ENCODE data around the gene TMEM190. TPM values are rescaled to one million over a fixed set of nuclear protein-coding genes. Genes with fewer than 3 reads are reported as not detected.

TMEM190 gene
- total RNA-seq, 1 donor from 2014 or later, result not detected

GRCh38 chr19:55350620-55351315, 25.9 kb upstream of the TMEM190 start:
- Histone ChIP-seq H3K36me3 (ENCODE audit: control insufficient read depth, insufficient read depth, low read length) (peaks cover 7% of the 10 kb centered on the region), H3K27me3 (ENCODE audit: control insufficient read depth, insufficient read depth, low read length) (peaks cover 4% of the 10 kb centered on the region), H3K4me3 (ENCODE audit: low read depth, low read length) (no peak overlapping the region)
- TF ChIP-seq CTCF (IDR thresholded peaks at IDR 0.05; ENCODE audit: insufficient read depth, low read length, severe bottlenecking), result no peak
- DNase-seq (ENCODE audit: low read depth), result no peak
- peak; percentile 64 for FAIRE-seq

DNA sequence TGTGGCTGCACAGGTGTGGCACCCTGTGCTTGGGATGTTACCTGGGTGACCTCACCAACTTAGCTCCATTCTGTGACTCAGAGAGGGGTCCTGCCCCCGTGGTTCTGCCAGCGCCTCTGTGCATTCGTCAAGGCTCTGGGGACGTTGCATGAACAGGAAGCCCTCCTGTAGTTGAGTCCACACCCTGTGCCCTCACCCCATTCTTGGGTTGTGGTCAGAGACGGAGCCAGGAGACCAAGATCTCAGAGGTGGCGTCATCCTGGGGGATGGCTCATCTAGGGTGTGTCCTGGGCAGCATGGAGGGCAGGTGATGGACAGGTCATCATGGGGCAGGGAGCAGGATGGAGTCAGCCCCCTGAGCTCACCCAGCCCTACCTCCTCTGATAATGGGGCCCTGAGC, 24.6 kb upstream of the TMEM190 start:
- FAIRE-seq, result peak; percentile 64
- H3K4me3 ChIP-seq (ENCODE audit: low read depth, low read length), result no peak overlapping the region
- H3K36me3 ChIP-seq (ENCODE audit: control insufficient read depth, insufficient read depth, low read length), result peaks cover 3% of the 10 kb centered on the region
- peaks cover 4% of the 10 kb centered on the region for H3K27me3 ChIP-seq (ENCODE audit: control insufficient read depth, insufficient read depth, low read length)
- DNase-seq (ENCODE audit: low read depth), result peak; percentile 55
- TF ChIP-seq CTCF (IDR thresholded peaks at IDR 0.05; ENCODE audit: insufficient read depth, low read length, severe bottlenecking), result no peak

DNA sequence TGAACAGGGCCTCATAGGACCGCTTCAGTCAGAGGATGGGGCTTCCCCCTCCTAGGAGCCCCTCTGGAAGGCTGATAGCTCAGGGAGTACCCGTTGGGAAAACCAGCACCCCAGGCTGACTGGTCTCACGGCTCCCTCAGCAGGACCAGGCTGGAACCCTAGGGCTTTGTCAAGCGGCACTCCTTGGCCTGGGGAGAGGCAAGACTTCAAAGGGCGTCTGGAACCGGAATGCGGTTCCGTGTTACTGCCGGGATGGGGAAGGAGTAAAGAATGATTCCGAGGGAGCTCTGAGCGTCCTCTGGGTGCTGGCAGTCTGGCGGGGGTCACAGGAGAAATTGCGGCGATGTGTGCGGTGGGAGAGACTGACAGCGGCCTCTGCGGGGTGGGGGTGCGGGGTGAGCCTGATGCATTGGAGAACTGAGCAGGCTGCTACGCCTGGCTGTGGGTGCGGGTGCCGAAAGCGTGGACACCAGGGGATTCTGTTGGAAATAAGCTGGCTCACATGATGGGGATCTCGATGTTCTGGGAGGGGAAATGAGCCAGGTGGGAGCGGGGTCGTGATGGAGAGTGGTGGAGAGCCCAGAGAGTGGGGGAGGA, 24.0 kb upstream of the TMEM190 start:
- FAIRE-seq (no peak), DNase-seq (ENCODE audit: low read depth) (no peak)
- no peaks in the 10 kb centered on the region for H3K36me3 ChIP-seq (ENCODE audit: control insufficient read depth, insufficient read depth, low read length)
- peaks cover 4% of the 10 kb centered on the region for H3K27me3 ChIP-seq (ENCODE audit: control insufficient read depth, insufficient read depth, low read length)
- TF ChIP-seq CTCF (IDR thresholded peaks at IDR 0.05; ENCODE audit: insufficient read depth, low read length, severe bottlenecking), result no peak
- H3K4me3 ChIP-seq (ENCODE audit: low read depth, low read length), result no peak overlapping the region

GRCh38 chr19:55353356-55353802, 23.2 kb upstream of the TMEM190 start:
- DNase-seq (ENCODE audit: low read depth) (no peak), FAIRE-seq (no peak)
- TF ChIP-seq CTCF (IDR thresholded peaks at IDR 0.05; ENCODE audit: insufficient read depth, low read length, severe bottlenecking), result no peak

GRCh38 chr19:55353803-55354697, 22.6 kb upstream of the TMEM190 start:
- no peaks in the 10 kb centered on the region for H3K36me3 ChIP-seq (ENCODE audit: control insufficient read depth, insufficient read depth, low read length)
- FAIRE-seq (no peak), DNase-seq (ENCODE audit: low read depth) (peak; percentile 40)
- H3K4me3 ChIP-seq (ENCODE audit: low read depth, low read length), result peak overlapping the region; percentile 56
- H3K27me3 ChIP-seq (ENCODE audit: control insufficient read depth, insufficient read depth, low read length), result peaks cover 4% of the 10 kb centered on the region
- no peak for TF ChIP-seq CTCF (IDR thresholded peaks at IDR 0.05; ENCODE audit: insufficient read depth, low read length, severe bottlenecking)

More at GRCh38 chr19:55353356-55353802, 23.2 kb upstream of the TMEM190 start:
- H3K36me3 ChIP-seq (ENCODE audit: control insufficient read depth, insufficient read depth, low read length), result no peaks in the 10 kb centered on the region
- peaks cover 4% of the 10 kb centered on the region for H3K27me3 ChIP-seq (ENCODE audit: control insufficient read depth, insufficient read depth, low read length)
- peak overlapping the region; percentile 56 for H3K4me3 ChIP-seq (ENCODE audit: low read depth, low read length)
